GM13976 (cell line): ENCODE results near the gene ZNF225.
A peak's percentile ranks its signal among the peaks of the same experiment; 100 is the strongest.

Source experiments
- DNase-seq: peaks from one replicate; pipeline ENCODE4 v3.0.0; 2012; ENCODE audit warnings: low spot score
- CTCF ChIP-seq: IDR thresholded peaks from 2 replicates; pipeline ENCODE4 v1.5.1; 2012; ENCODE audit warnings: borderline replicate concordance, mild to moderate bottlenecking; ENCODE audit not compliant: insufficient read depth; ENCODE audit errors: extremely low read depth, missing control alignments, control extremely low read depth
- in situ Hi-C: fragments of 300-500 bp; cut with MboI; formaldehyde crosslinking; loops from one replicate; pipeline ENCODE4 v1.12.0; 2022; ENCODE audit warnings: low sequenced_read_pairs, mixed read lengths, inconsistent platforms; ENCODE audit not compliant: unreplicated experiment

The ZNF225 gene

DNA sequence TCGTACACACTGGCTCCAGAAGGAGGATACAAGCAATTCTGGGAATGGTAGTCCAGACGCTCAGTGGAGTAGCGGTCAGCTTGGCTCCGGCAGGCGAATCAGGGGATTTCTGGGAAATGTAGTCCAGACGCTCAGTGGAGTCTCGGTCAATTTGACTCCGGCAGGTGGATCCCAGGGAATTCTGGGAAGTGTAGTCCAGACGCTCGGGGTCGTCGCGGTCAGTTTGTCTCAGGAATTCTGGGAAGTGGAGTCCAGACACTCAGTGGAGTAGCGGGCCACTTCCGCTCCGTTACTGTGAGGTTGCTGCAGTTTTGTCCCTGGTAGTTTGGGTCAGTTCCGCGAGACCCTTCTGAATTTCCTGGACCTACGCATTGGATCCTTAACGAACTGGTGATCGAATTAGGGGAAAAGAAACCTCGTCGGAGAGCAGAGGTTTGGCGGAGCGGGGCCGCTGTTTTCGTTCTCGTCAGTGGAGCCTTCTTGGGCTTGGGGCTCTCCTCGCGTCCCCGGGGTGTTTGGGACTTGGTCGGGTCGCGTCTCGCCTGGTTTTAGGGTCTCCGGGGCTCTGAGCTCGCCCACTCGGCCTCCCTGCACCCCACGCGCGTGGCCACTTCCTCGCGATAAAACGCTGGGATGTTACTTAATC is at the start of gene ZNF225:
TSS of gene ZNF225 (plus strand) at position 262 of the 646 bp plus-strand sequence. CDS start 2,429 bp downstream, outside the sequence.
- DNase-seq: peak; percentile 89
- no peak for TF ChIP-seq CTCF
- in situ Hi-C loops: no loop called here

- no peak for DNase-seq
- TF ChIP-seq CTCF: no peak
- in situ Hi-C loops: no loop called here
Observed at GRCh38 chr19:44066305-44066704, 46.9 kb upstream of the ZNF225 start.

GRCh38 chr19:44069415-44069814 is 43.8 kb upstream of the ZNF225 start:
- DNase-seq: no peak
- in situ Hi-C loops: no loop called here
- no peak for TF ChIP-seq CTCF

DNA sequence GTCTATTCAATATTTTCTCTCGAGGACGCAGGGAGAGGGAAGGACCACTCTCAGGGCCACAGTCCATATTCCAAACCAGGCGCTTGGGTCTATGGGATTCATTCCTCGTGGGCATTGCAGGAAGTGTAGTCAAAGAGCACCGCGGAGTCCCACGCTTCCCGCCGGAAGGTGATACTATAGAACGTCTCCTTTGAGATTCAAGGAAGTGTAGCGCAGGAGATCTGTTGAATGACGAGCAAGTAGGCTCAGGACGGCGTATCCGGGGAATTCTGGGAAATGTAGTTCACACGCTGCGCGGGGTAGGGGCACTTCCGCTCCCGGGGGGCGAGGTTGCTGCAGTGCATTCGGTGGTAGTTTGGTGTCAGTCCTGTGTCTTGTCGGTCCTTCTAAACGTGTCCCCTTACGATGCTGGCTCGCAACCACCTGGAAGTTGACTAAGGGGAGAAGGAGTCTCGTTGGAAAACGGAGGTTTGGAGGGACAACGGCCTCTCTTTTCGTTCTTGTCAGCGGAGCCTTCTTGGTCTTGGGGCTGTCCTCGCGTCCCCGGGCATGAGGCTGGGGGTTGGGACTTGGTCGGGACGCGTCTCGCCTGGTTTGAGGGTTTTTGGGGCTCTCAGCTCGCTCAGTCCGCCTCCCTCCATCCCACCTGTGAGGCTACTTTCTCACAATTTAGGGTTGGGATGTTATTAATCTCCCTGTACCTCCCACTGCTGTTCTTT is 41.2 kb upstream of the ZNF225 start, which contains the start of gene ZNF284:
TSS of gene ZNF284 (plus strand) at position 336 of the 719 bp plus-strand sequence. CDS start 4,231 bp downstream, outside the sequence.
- peak; percentile 87 for DNase-seq
- TF ChIP-seq CTCF: no peak
- in situ Hi-C loops: no loop called here

DNA sequence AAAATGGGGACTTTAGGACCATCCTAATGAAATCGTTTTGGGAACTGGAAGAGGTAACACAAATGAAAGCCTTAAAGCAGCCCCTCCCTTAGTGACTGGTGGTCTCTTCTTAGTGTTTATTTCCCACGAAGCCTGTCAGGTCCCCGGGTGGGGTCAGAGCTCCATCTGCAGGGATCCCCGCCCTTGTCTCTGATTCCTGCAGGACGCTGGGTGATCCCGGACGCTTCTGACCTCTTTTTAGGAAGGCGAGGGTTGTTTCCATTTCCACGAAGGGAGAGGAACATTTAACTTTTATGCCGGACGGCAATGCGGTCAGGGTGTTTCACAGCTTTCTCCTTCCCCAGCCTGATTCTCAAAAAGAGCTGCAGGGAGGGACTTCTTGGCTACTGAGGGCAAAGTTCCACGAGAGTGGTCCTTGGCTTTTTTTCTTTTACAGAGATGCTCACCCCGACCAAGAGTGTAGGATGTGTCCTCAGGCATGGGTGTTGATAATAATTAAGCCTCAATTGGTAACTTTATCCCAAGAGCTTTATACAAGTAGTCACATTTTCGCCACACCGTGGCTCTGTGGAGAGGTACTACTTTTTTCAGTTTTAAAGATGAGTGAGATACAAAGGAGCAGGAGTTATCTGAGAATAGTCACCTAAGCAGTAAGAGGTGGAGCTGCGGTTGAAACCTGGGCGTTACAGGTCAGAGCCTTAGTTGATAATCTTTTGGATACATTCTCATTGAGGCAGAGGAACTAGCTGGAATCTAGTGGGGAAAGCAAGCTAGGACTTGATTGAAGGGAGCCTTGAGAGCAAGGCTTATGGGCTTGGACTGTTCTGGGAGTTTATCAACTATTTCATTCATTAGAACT is 40.4 kb upstream of the ZNF225 start:
- TF ChIP-seq CTCF: no peak
- in situ Hi-C loops: no loop called here
- peak; percentile 34 for DNase-seq

GRCh38 chr19:44076325-44076724 is 36.9 kb upstream of the ZNF225 start:
- in situ Hi-C loops: no loop called here
- no peak for TF ChIP-seq CTCF
- no peak for DNase-seq
